ENCODE measurements around the gene SYF2. TPM values are rescaled to one million over a fixed set of nuclear protein-coding genes. Genes with fewer than 3 reads are reported as not detected.

Gene SYF2
- total RNA-seq, 1 donor from 2014 or later: 23.2 TPM

GRCh38 chr1:25212725-25213124, 19.6 kb downstream of the SYF2 start:
- TF ChIP-seq CTCF (IDR thresholded peaks at IDR 0.05): no peak
- H3K36me3 Mint-ChIP-seq (ENCODE audit: low read depth): no peaks in the 10 kb centered on the region

GRCh38 chr1:25210728-25211127, 21.6 kb downstream of the SYF2 start:
- no peak for DNase-seq (ENCODE audit: low spot score)
- Mint-ChIP-seq H3K27me3 (ENCODE audit: low read depth) (peaks cover 11% of the 10 kb centered on the region), H3K4me1 (ENCODE audit: low read depth) (peaks cover 5% of the 10 kb centered on the region), H3K36me3 (ENCODE audit: low read depth) (no peaks in the 10 kb centered on the region), H3K4me3 (ENCODE audit: unreplicated experiment) (no peak overlapping the region), H3K27ac (ENCODE audit: unreplicated experiment) (no peak overlapping the region), H3K9me3 (ENCODE audit: low read depth) (no peaks in the 10 kb centered on the region)
- TF ChIP-seq CTCF (IDR thresholded peaks at IDR 0.05): no peak

More at GRCh38 chr1:25212725-25213124, 19.6 kb downstream of the SYF2 start:
- Mint-ChIP-seq H3K4me3 (ENCODE audit: unreplicated experiment) (no peak overlapping the region), H3K4me1 (ENCODE audit: low read depth) (peaks cover 5% of the 10 kb centered on the region), H3K9me3 (ENCODE audit: low read depth) (no peaks in the 10 kb centered on the region), H3K27ac (ENCODE audit: unreplicated experiment) (no peak overlapping the region), H3K27me3 (ENCODE audit: low read depth) (peaks cover 8% of the 10 kb centered on the region)
- no peak for DNase-seq (ENCODE audit: low spot score)

- Mint-ChIP-seq H3K4me1 (ENCODE audit: low read depth) (peaks cover 5% of the 10 kb centered on the region), H3K9me3 (ENCODE audit: low read depth) (no peaks in the 10 kb centered on the region), H3K27me3 (ENCODE audit: low read depth) (peaks cover 19% of the 10 kb centered on the region)
These were observed 22.8 kb downstream of the SYF2 start for GRCh38 chr1:25209516-25209915.

GRCh38 chr1:25208561-25209222, 23.6 kb downstream of the SYF2 start:
- H3K9me3 Mint-ChIP-seq (ENCODE audit: low read depth): no peaks in the 10 kb centered on the region
- DNase-seq (ENCODE audit: low spot score): no peak
- H3K36me3 Mint-ChIP-seq (ENCODE audit: low read depth): no peaks in the 10 kb centered on the region
- H3K4me1 Mint-ChIP-seq (ENCODE audit: low read depth): peaks cover 5% of the 10 kb centered on the region
- H3K4me3 Mint-ChIP-seq (ENCODE audit: unreplicated experiment): no peak overlapping the region
- no peak overlapping the region for H3K27ac Mint-ChIP-seq (ENCODE audit: unreplicated experiment)
- H3K27me3 Mint-ChIP-seq (ENCODE audit: low read depth): peaks cover 19% of the 10 kb centered on the region
- no peak for TF ChIP-seq CTCF (IDR thresholded peaks at IDR 0.05)

More at GRCh38 chr1:25209516-25209915, 22.8 kb downstream of the SYF2 start:
- TF ChIP-seq CTCF (IDR thresholded peaks at IDR 0.05): no peak
- H3K27ac Mint-ChIP-seq (ENCODE audit: unreplicated experiment): no peak overlapping the region
- DNase-seq (ENCODE audit: low spot score): no peak
- no peak overlapping the region for H3K4me3 Mint-ChIP-seq (ENCODE audit: unreplicated experiment)
- H3K36me3 Mint-ChIP-seq (ENCODE audit: low read depth): no peaks in the 10 kb centered on the region

GRCh38 chr1:25208092-25208491, 24.2 kb downstream of the SYF2 start:
- H3K27me3 Mint-ChIP-seq (ENCODE audit: low read depth): peaks cover 19% of the 10 kb centered on the region
- no peak for TF ChIP-seq CTCF (IDR thresholded peaks at IDR 0.05)
- H3K4me3 Mint-ChIP-seq (ENCODE audit: unreplicated experiment): no peak overlapping the region
- H3K4me1 Mint-ChIP-seq (ENCODE audit: low read depth): peaks cover 5% of the 10 kb centered on the region
- no peaks in the 10 kb centered on the region for H3K9me3 Mint-ChIP-seq (ENCODE audit: low read depth)
- H3K27ac Mint-ChIP-seq (ENCODE audit: unreplicated experiment): no peak overlapping the region
- no peaks in the 10 kb centered on the region for H3K36me3 Mint-ChIP-seq (ENCODE audit: low read depth)
- DNase-seq (ENCODE audit: low spot score): no peak

Measured in chondrocyte (in vitro differentiated cells).